HG03442 (cell line): ENCODE results near the gene TLDC2.

Source experiments
- ATAC-seq: cut with Tn5 transposase; IDR thresholded peaks from one replicate; pipeline ENCODE4 v1.9.1; 2021; ENCODE audit warnings: mild to moderate bottlenecking, moderate library complexity; ENCODE audit not compliant: unreplicated experiment

TLDC2 gene

DNA sequence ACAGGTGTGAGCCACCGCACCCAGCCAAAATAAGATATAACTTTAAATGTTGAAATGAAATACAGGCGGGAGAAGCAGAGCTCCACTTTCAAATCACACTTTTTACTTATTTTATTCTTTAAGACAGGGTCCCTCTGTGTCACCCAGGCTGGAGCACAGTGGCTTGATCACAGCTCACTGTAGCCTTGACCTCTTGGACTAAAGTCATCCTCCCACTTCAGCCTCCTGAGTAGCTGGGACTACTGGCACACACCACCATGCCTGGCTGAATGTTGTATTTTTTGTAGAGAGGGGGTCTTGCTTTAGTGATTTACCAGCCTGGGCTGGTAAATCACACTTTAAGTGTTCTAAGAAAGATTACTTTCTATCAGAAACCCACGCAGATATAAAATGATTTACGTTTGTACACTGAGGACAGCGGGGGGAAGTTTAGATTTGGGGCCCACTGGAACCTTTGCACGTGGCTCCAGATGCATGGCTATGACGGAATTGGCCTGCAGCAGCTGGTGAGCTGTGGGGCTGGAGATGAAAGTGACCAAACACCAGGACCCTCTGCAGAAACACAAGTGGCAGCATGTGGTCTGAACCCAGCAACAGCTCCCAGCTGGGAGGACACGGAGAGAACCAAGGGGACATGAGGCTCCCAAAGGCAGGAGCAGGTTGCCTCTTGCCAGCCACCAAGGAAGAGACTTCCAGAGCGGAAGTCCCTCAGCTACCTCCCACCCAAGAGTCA lies 26.4 kb upstream of the TLDC2 start:
- no peak for ATAC-seq

DNA sequence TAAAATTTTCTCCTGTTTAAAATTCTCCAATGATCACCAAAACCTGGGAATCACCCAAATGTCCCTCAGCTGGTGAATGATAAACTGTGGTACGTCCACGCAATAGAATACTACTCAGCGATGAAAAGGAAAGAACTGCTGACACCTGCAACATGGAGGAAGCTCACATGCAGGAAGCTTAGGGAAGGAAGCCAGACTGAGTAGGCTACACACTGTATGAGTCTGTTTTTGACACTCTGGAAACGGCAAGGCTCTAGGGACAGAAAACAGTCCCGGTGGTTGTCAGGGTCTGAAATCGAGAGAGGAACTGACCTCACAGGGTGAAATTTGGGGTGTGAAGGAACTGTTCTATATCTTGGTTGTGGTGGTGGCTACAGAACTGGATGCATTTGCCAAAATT lies 25.2 kb upstream of the TLDC2 start:
- ATAC-seq: no peak

DNA sequence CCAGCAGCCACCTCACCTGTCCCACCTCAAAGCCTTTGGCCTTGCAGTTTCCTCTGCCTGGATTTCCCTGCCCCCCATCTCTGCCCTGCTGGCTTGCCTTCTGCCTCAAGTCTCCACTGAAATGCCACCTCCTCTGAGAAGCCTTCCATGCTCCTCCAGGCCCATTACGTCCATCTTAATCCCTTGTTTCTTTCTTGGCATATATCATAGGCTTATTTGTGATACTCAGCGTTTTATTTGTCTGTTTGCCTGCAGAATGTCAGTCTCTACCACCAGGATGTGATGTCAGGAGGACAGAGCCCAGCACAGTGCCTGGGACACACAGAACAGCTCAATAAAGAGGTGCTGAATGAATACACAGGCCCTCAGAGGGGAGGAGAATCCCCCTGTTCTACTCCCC lies 24.4 kb upstream of the TLDC2 start:
- ATAC-seq: no peak

DNA sequence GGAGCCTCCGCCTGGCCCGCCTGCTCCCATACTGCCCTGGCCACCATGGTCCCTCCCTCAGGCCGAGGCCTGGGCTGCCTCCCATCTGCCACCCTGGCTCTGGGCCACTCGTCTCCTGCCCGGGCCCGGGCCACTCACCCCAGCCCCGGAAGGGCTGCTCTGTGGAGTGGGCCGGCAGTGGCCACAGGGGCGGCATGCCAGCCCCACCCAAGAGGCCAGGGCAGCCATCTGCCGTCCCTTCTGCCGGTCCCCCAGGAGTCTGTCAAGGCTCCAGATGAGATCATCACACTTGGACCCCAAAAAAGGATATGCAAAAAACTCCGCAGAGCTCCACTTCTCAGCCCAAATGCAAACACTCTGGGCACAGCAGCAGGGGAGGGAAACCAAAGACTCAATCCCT lies 23.8 kb upstream of the TLDC2 start:
- ATAC-seq: no peak

DNA sequence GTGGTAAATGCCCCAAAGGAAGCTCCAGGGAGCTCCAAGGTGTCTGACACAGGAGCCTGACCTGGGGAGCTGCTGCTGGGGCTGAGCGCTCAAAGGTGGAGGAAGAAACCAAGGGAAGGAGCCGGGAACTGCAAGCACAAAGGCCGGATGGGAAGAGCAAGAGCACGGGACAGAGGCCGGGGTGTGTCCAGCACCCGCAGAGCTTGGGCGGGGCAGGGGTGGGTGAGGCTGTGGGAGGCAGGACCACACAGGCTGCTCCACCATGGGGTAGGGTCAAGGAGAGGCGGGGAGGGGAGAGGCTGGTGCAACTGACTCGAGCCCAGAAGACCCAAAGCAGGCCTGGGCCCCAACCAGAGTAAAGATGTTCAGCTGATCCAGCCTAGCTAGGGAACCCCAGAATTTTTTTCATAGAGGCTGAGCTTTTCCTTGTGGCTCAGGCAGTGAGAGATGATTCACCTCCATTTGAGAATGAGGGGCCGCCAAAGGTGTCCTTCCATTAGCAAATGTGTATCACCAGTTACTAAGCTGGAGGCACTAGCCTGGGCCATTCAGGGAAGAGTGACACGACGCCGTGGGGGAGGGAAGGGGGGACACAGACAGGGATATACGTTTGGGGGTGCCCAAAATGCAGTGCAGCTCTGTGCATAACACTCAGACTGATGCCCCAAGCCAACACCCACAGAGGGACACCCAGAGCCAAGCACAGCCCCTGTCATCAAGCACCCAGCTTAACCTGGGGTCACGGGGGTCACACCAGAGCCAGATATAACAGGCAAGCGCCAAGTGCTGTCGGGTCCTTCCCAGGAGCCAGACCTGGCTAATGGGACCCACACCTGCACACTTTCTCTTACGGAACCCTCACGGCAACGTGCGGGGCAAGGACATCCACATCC lies 21.3 kb upstream of the TLDC2 start:
- no peak for ATAC-seq

DNA sequence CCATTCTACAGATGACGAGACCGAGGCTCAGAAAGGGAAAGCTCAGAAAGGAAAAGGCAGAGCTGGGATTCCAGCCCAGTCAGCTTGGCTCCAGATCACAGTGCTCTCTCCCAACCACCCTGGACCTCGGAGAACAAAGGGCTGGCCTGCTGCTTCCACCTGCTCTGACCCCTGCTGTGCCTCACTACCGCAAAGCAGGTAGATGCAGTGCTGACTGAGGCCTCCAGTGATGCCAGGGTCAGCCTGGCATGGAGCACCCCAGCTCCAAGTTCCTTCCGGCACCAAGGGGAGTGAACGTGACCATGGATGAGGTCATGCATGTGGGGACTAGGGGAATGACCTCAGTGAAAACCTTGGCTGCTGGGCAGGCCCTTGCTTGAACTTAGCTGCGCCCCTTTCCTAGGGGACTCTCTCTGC lies 20.7 kb upstream of the TLDC2 start:
- no peak for ATAC-seq

DNA sequence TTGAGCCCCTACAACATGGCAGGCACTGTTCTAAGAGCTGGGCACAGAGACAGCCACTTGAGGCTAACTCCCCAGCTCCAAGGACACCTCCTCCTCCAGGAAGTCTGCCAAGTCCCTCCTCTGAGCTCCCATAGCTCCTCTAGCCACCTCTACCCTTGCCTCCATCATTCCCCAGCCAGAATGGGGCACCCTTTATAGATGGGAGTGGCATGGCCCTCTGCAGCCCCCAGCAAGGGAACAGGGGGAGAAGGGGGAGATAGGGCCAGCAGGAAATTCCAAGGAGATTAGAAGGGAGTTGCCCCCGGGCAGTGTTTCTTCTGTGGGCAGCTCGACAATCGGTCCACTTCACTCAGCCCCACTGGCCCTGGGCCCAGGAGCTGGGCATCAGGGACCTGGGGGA lies 19.7 kb upstream of the TLDC2 start:
- ATAC-seq: no peak

DNA sequence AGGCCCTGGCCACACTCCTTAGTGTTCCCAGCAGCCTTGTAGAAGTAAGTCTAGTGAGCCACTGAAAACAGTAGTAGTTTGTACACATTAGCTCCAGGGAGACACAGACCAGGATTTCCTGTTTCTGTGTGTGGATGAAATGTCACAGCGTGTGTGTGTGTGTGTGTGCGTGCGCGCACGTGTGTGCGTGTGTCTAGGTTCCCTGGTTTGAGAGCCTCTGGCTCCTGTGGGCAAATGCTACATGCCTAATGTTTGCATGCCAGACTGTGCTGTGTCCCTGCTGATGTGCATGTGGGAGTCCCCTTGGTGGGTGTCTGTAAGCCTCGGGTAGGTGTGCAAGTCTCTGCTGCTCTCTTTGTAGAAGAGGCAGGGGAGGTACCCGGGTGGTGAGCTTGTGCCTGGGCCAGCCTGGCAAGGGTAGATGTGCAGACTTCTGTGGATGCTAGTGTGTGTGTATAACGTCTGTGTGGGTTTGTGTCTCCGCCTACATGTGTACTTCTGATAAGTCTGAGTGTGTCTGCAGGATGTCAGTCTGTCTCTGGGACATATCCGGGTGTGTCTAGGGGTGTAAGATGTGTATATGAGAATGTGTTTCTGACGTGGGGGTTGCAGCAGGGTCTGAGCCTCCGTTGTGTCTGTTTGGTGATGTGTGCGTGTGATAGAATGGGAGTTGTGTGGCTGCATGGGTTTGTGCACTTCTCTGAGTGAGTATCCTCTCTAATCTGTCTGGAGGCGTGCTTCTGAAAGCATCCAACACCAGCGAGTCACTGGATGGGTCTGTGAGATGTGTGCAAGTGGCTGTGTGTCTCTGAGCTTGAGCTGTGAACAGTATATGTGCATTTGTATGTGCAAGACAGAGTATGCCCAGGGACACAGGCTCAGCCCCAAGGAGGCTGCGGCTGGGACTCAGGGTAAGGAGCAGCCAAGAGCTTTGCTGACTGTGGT lies 19.0 kb upstream of the TLDC2 start:
- ATAC-seq: no peak

DNA sequence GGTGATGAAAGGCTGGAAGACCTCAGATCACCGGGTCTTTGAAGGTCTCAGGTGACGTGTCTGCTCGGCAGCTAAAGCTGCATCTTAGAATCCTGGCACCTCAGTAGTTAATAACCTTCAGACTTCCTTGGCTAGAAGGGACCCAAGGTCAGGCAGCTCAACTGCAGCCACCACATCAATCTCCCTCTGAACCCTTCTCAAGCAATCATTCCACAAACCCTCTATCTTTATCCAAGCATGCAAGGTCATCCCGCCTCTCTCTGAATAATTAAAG lies 16.7 kb upstream of the TLDC2 start:
- no peak for ATAC-seq

DNA sequence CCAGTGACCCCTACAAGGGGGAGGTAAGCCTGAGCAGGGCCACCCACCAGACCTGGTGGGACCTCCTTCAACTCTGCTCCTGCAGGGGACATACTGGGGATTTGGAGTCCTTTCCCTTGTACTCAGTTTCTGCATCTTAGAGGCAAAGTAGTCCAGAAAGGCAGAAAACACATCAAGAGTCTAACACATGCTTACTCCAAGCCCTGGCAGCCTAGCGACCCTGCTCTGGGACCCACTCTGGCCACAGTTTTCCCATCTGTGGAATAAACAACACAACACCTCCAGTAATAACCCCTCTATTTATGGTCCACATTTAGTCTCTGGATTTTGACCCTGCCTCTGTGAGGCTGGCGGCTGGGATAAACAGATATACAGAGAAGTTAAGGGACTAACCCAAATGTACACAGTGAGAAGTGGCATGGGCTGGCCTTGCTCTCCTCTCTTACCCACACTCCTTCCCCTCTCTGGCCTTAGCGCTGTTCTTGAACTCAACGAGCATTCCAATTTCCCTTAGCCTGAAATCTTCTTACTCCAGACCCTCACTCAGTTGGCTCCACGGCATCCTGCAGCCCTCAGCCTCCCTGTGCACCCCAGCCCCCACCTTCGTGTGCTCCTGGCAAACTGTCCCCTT lies 16.1 kb upstream of the TLDC2 start:
- no peak for ATAC-seq

DNA sequence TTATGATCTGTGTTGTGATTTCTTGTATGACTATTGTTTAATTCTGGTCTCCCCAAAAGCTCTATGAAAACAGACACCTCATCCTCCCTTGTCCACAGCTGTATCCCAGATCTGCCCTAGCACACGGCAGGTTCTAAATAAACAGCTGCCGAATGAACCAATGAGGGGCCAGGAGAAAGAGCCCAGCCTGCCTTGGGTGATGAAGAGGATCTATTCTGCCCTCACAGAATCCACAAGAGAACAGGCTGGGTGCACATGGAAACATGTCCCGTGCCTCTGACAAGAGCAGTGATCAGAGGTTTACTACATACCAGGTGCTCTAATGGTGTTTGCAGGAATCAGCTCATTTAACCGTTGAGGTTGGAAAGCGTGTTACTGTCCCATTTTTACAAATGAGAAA lies 15.6 kb upstream of the TLDC2 start:
- ATAC-seq: no peak

DNA sequence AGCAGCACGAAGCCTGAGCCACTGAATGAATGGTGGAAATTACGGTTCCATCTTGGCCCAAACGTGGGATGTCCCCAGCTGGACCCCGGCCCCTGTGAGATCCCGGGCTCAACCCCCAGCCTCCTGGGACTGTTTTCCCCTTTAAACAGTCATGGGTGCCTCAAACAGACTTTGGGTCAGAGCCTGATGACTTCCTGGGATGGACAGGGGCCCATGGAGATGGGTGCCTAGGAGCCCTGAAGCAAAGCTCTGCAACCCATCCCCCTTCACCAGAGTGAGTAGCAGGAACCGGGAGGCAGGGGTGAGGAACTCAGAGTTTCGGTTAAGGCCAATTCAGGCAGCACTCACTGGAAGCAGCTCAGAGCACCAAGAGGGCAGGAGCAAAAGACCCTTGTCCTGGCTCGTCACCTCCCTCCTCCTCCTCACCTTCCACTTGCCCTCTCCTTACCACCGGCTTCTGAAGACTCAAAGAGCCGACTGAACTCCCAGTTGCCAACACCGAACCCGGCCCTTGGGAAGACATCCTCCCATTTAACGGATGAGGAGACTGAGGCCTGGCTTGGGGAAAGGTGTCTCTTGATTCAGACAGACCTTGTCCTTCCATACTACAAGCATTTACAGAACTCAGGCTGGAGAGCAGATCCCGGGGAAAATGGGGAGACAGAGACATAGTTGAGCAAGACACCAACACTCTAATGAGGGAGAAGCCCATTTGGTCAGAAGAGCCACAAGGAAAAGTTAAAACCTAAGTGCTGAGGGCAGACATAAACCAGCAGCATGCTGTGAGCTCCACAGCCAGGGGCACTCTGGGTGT lies 14.9 kb upstream of the TLDC2 start:
- no peak for ATAC-seq

DNA sequence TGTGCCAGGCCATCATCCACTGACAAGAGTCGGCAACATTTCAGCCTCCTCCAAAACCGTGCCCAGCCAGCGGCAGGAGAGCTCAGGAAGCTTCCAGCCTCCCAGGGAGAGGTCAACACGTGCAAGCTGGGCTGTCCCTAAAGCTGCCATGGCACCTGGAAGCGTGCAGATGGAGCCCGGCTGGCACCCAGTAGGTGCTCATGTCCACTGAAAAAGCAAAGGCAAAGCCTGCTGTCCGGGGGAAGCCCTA lies 14.4 kb upstream of the TLDC2 start:
- ATAC-seq: no peak

DNA sequence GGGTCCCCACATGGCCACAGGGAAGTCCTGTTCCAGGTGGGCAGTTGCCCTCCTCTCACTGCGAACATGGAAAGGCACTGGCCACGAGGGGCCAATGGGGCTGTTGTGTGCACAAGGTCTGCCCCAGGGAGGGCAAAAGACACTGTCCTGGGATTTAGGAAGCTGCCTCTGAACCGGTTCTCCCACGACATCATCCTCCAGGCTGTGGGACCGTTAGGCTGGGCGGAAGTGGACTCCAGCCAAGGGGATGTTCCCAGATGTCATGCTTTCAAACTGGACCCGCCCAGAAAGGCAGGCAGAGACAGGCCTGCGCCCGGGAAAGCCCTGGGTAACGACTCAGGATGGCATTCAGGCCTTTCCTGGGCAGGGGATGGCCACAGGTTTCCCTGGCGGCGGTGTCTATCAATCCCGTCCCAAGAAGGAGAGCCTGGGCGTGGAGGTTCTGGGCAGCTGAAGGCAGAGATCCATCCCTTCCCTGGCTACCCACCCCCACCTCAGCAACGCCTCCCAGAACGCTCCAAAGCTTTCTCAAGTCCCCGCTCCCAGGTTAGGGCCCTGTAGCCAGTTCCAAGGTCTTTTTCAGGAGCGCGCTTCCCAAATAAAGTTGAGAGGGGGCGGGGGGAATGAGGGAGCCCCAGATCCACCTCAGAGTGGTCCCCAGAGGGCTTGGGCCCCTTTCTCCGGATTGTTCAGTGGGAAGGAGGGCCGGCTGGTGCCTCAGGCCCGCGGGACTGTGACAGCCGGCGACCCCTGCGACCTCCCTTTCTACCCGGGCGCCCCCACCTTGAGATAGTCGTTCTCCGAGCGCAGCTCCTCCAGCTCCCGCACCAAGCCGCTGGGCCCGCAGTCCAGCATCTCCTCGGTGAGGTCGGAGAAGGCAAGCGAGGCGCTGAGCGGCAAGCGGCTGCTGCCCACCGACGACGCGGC lies 13.8 kb upstream of the TLDC2 start:
- no peak for ATAC-seq

DNA sequence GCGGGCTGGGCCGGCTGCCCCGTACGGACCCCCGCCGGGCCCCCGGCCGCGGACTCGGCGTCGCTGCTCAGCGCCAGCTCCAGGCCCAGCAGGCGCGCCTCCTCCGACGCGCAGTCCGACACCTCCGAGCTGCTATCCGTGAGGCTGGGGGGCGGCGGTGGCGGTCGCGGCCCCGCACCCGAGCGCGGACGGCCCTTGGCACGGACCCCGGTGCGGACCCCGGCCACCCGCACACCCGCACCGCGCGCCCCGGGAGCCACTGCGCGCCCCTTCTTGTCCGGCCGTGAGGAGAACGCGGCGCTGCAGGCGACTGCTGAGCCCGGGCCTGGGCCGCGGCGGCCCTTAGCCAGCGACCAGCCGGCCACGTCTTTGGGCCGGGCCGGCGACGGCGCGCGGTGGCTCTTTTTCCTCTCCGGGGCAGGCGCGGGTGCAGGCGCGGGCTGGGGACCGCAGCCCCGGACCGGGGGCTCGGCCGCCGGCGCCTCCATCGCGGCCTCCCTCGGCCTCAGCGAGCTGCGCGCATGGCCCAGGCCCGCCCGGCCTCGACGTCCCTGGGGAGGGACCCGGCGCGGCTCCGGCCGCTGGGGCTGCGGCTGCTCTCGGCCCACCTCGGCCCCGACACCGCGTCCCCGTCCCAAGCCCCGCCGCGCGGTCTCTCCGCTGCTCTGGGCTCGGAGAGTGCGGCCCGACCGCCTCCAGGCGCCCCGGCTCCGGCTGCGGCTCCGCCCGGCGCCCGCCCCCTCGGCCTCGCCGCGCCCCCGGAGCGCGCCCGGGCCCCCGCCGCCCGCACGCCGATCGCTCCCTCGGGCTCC lies 12.9 kb upstream of the TLDC2 start:
- ATAC-seq: peak; percentile 41

DNA sequence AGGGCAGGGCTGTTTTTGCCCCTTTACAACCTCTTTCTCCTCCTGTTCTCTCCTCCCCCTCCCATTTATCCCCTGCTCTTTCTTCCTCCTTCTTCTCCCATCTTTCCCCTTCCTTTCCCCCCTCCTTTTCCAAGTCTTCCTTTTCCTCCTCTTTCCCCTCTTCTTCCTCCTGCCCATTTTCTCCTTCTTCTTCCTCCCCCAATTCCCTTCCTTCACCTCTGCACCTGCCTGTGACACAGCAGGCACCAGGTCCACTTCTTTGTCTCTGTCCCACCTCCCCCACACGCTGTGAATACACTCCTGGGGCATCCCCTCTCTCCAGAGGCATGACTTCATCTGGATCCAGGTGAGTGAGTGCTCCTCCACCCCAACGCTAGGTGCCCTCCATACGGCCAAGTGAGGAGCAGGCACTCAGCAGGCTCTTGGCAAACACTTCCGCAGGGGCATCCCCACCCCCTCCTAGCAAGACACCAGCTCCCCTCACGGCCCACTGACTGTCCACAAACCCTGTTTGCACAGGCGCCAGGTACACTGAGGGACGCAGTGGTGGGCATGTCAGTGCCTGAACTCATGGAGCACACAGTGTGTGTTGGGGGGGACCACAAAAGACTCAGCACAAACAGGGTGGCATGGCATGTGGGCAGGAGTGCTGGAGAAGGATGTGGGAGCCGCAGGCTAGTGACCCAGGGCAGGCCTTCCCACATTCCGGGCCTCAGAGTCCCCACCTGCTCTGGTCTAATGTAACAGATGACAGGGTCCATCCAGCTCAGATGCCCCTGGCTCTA lies 10.7 kb upstream of the TLDC2 start:
- no peak for ATAC-seq

DNA sequence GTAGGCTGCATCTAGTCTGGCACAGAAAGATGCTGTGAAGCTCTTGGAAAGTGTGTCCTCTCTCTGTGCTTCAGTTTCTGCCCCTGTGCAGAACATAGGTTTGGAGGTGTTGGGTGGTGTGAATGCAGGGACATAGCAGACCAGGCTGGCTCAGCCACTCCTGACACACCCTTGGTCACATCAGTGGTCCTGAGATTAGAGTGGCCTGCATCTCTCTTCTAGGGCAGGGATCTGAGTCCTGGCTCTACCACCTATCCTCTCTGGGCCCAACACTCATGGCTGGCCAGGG lies 10.1 kb upstream of the TLDC2 start:
- no peak for ATAC-seq

DNA sequence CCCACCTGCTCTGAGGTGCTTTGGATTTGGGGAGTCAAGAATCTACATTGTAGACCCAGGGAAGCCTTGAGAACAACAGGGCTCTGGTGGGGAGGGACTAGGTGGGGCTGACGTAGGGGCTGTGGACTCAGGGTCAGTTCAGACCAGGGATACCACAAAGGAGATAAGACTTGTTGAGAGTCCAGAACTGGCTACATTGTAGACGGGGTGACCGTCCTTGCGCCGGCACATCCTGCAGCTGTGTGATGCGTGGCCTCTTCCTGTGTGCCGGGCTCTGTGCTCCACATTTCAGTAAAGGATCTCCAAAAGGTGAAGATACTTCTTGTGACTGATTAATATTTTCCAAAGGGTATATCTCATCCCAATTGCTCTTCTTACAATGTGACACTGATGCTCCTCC lies 9.8 kb upstream of the TLDC2 start:
- ATAC-seq: no peak
